H9 (cell line): Measurements from ENCODE around the gene EXOC3L4. TPM values are rescaled to one million over a fixed set of nuclear protein-coding genes. Genes with fewer than 3 reads are reported as not detected.

Experiments used
- DNase-seq: peaks from one replicate; pipeline ENCODE4 v3.0.0-alpha.2; 2017
- H2AFZ ChIP-seq: one replicate; pipeline ENCODE4 v1.6.1; 2013; ENCODE audit warnings: mild to moderate bottlenecking, low read length, control low read depth, moderate library complexity
- H2AK5ac ChIP-seq: 2 replicates; pipeline ENCODE4 v1.6.1; 2013; ENCODE audit warnings: low read length, control low read depth, mixed read lengths; ENCODE audit not compliant: insufficient read length
- H2BK120ac ChIP-seq: one replicate; pipeline ENCODE4 v1.6.1; 2013; ENCODE audit warnings: low read depth, mild to moderate bottlenecking, low read length, control low read depth, inconsistent platforms; ENCODE audit not compliant: poor library complexity, severe bottlenecking
- H2BK12ac ChIP-seq: 2 replicates; pipeline ENCODE4 v1.6.1; 2013; ENCODE audit warnings: low read length, control low read depth, mixed read lengths, low read depth; ENCODE audit not compliant: insufficient read length
- H2BK15ac ChIP-seq: 2 replicates; pipeline ENCODE4 v1.6.1; 2013; ENCODE audit warnings: low read depth, low read length, control low read depth
- H2BK20ac ChIP-seq: one replicate; pipeline ENCODE4 v1.6.1; 2013; ENCODE audit warnings: low read depth, mild to moderate bottlenecking, low read length, control low read depth, inconsistent platforms; ENCODE audit not compliant: poor library complexity, severe bottlenecking
- H2BK5ac ChIP-seq: 2 replicates; pipeline ENCODE4 v1.6.1; 2013; ENCODE audit warnings: low read length, control low read depth, mixed read lengths; ENCODE audit not compliant: insufficient read length
- H3K14ac ChIP-seq: 2 replicates; pipeline ENCODE4 v1.6.1; 2013; ENCODE audit warnings: low read length, control low read depth; ENCODE audit not compliant: insufficient read depth
- H3K18ac ChIP-seq: 2 replicates; pipeline ENCODE4 v1.6.1; 2013; ENCODE audit warnings: low read depth, mild to moderate bottlenecking, mixed read lengths, low read length, control low read depth; ENCODE audit not compliant: insufficient read length
- H3K23ac ChIP-seq: 2 replicates; pipeline ENCODE4 v1.6.1; 2013; ENCODE audit warnings: low read length, control low read depth, mixed read lengths, low read depth; ENCODE audit not compliant: insufficient read length
- H3K23me2 ChIP-seq: 2 replicates; pipeline ENCODE4 v1.6.1; 2013; ENCODE audit warnings: low read depth, mild to moderate bottlenecking, mixed read lengths, low read length, control low read depth; ENCODE audit not compliant: insufficient read length, poor library complexity, severe bottlenecking
- H3K27ac ChIP-seq: 2 replicates; pipeline ENCODE4 v1.5.1; 2013; ENCODE audit warnings: low read length, control low read depth, mixed read lengths, low read depth; ENCODE audit not compliant: insufficient read length
- H3K27me3 ChIP-seq: 2 replicates; pipeline ENCODE4 v1.6.1; 2013; ENCODE audit warnings: low read length, control low read depth, inconsistent platforms; ENCODE audit not compliant: insufficient read depth
- H3K4ac ChIP-seq: 2 replicates; pipeline ENCODE4 v1.6.1; 2013; ENCODE audit warnings: low read depth, mild to moderate bottlenecking, control low read depth, inconsistent platforms, low read length, moderate library complexity
- H3K4me1 ChIP-seq: 2 replicates; pipeline ENCODE4 v1.6.1; 2013; ENCODE audit warnings: low read length, control low read depth, inconsistent platforms; ENCODE audit not compliant: insufficient read depth
- H3K4me2 ChIP-seq: 2 replicates; pipeline ENCODE4 v1.6.1; 2013; ENCODE audit warnings: low read length, control low read depth, mixed read lengths; ENCODE audit not compliant: insufficient read length, insufficient read depth
- H3K56ac ChIP-seq: 2 replicates; pipeline ENCODE4 v1.6.1; 2013; ENCODE audit warnings: low read depth, mild to moderate bottlenecking, mixed read lengths, low read length, control low read depth; ENCODE audit not compliant: insufficient read length
- H3K79me1 ChIP-seq: 2 replicates; pipeline ENCODE4 v1.6.1; 2013; ENCODE audit warnings: low read depth, mild to moderate bottlenecking, moderate library complexity, low read length, control low read depth, inconsistent platforms; ENCODE audit not compliant: insufficient read depth, poor library complexity, severe bottlenecking
- H3K79me2 ChIP-seq: 2 replicates; pipeline ENCODE4 v1.6.1; 2013; ENCODE audit warnings: low read length, control low read depth, inconsistent platforms; ENCODE audit not compliant: insufficient read depth
- H3K9ac ChIP-seq: 2 replicates; pipeline ENCODE4 v1.6.1; 2013; ENCODE audit warnings: low read length, control low read depth, mixed read lengths; ENCODE audit not compliant: insufficient read length; ENCODE audit errors: extremely low read depth
- H3K9me3 ChIP-seq: one replicate; pipeline ENCODE4 v1.6.1; 2013; ENCODE audit warnings: low read depth, low read length, inconsistent platforms; ENCODE audit not compliant: control insufficient read depth
- H3T11ph ChIP-seq: one replicate; pipeline ENCODE4 v1.6.1; 2013; ENCODE audit warnings: mild to moderate bottlenecking, low read length, control low read depth, inconsistent platforms
- H4K20me1 ChIP-seq: one replicate; pipeline ENCODE4 v1.6.1; 2013; ENCODE audit not compliant: control insufficient read depth, insufficient read length, insufficient read depth
- H4K5ac ChIP-seq: 2 replicates; pipeline ENCODE4 v1.6.1; 2013; ENCODE audit warnings: low read depth, mild to moderate bottlenecking, mixed read lengths, low read length, control low read depth; ENCODE audit not compliant: insufficient read length
- H4K8ac ChIP-seq: replicated peaks from 2 replicates; pipeline ENCODE4 v1.6.1; 2013; ENCODE audit warnings: low read length, control low read depth, mixed read lengths, low read depth; ENCODE audit not compliant: insufficient read length
- H4K91ac ChIP-seq: 2 replicates; pipeline ENCODE4 v1.6.1; 2013; ENCODE audit warnings: low read depth, mild to moderate bottlenecking, moderate library complexity, mixed read lengths, low read length, control low read depth; ENCODE audit not compliant: insufficient read length
- H3K27ac Mint-ChIP-seq, 3 experiments: 2 replicates in 2 of 3; 3 replicates in 1 of 3; pipeline ENCODE4 v1.8.0; 2020 to 2021; ENCODE audit warnings: mixed read lengths in 3 of 3, mild to moderate bottlenecking in 1 of 3, moderate library complexity in 1 of 3
- H3K27me3 Mint-ChIP-seq: 2 replicates; pipeline ENCODE4 v1.8.0; 2021; ENCODE audit warnings: low read depth, mild to moderate bottlenecking, moderate library complexity, mixed read lengths
- H3K36me3 Mint-ChIP-seq, 3 experiments: 2 replicates in 2 of 3; 3 replicates in 1 of 3; pipeline ENCODE4 v1.8.0; 2020 to 2021; ENCODE audit warnings: low read depth in 3 of 3, mixed read lengths in 3 of 3; ENCODE audit not compliant: insufficient read depth in 1 of 3
- H3K4me1 Mint-ChIP-seq, 2 experiments: 2 replicates each; pipeline ENCODE4 v1.8.0; 2020; ENCODE audit warnings: mixed read lengths in 2 of 2
- H3K4me3 Mint-ChIP-seq, 2 experiments: 2 replicates in 1 of 2; 3 replicates in 1 of 2; pipeline ENCODE4 v1.8.0; 2020 to 2021; ENCODE audit warnings: mild to moderate bottlenecking in 2 of 2, mixed read lengths in 2 of 2, moderate library complexity in 1 of 2
- H3K9me3 Mint-ChIP-seq, 2 experiments: 2 replicates in 1 of 2; 3 replicates in 1 of 2; pipeline ENCODE4 v1.8.0; 2020; ENCODE audit warnings: mild to moderate bottlenecking in 2 of 2, mixed read lengths in 2 of 2, moderate library complexity in 1 of 2
- CTCF ChIP-seq: fragments of 200-600 bp; sonication (generic); conservative IDR thresholded peaks from 3 replicates; pipeline ENCODE4 v1.8.0; 2021; ENCODE audit warnings: antibody characterized with exemption, mild to moderate bottlenecking
- WGBS: extraction: QIAGEN DNeasy Blood & Tissue Kit; methylation state at CpG from one replicate; pipeline ENCODE4 v1.1.7; 2013; ENCODE audit warnings: missing lambda C conversion rate, low lambda C conversion rate, mixed read lengths; ENCODE audit not compliant: insufficient read length; ENCODE audit errors: extremely low coverage; 5-methylcytosine and 5-hydroxymethylcytosine counted together
- total RNA-seq: library from RNA; stranded (reverse); gene quantifications from 2 replicates; pipeline ENCODE4 v1.2.1, GENCODE V29; 2021

Gene EXOC3L4
- total RNA-seq, 1 experiment from 2014 or later: 0.42 TPM

- Histone ChIP-seq H3K56ac (no peak overlapping the region), H2AFZ (no peak overlapping the region), H2BK5ac (no peak overlapping the region), H2AK5ac (no peak overlapping the region), H3K4ac (no peak overlapping the region), H4K91ac (no peak overlapping the region), H3K27ac (no peak overlapping the region), H3K27me3 (no peaks in the 10 kb centered on the region), H2BK15ac (no peak overlapping the region), H3K79me2 (no peaks in the 10 kb centered on the region), H2BK120ac (no peak overlapping the region), H4K8ac (no peak overlapping the region), H4K20me1 (peaks cover 9% of the 10 kb centered on the region), H3T11ph (no peak overlapping the region), H3K14ac (no peak overlapping the region), H3K9me3 (no peaks in the 10 kb centered on the region), H3K4me2 (no peak overlapping the region), H2BK20ac (no peak overlapping the region), H2BK12ac (no peak overlapping the region), H3K79me1 (no peaks in the 10 kb centered on the region), H4K5ac (no peak overlapping the region), H3K18ac (no peak overlapping the region), H3K9ac (no peak overlapping the region), H3K23me2 (no peaks in the 10 kb centered on the region), H3K4me1 (no peaks in the 10 kb centered on the region), H3K23ac (no peak overlapping the region)
- DNase-seq: no peak
- H3K4me1 Mint-ChIP-seq: peaks cover 9 to 21% of the 10 kb centered on the region in 2 experiments; a peak in 3 of 4 replicates
- no peak for TF ChIP-seq CTCF
- peak overlapping the region in 1 of 2 experiments; percentile 51; a peak in 1 of 5 replicates for H3K4me3 Mint-ChIP-seq
- H3K36me3 Mint-ChIP-seq: peaks cover 4 to 11% (median 6%) of the 10 kb centered on the region in 3 experiments; a peak in 5 of 7 replicates
- H3K27ac Mint-ChIP-seq: no peak overlapping the region; a peak in 1 of 7 replicates
- WGBS: no CpG with 5 or more reads among the region's 16 CpGs
- H3K27me3 Mint-ChIP-seq: peaks cover 37% of the 10 kb centered on the region
- no peaks in the 10 kb centered on the region; a peak in 1 of 5 replicates for H3K9me3 Mint-ChIP-seq
Observed at GRCh38 chr14:103127861-103128598, 33.5 kb downstream of the EXOC3L4 start.
